DMS153 treated with DMSO at 0.1 percent for 48 hours (cell line): Measurements from ENCODE around the gene PYGB.
"Not testable (repeated sequence)": the region's sequence is repeated elsewhere in the genome, so short reads cannot be mapped to it uniquely, and the experiment has no call there.

Source experiments
- DNase-seq: peaks from one replicate; lab custom pipeline; 2025; ENCODE audit not compliant: unreplicated experiment; lab: John Stamatoyannopoulos, UW

Gene PYGB

GRCh38 chr20:25247518-25247955 lies 348 bp upstream of the PYGB start:
- DNase-seq = no peak

DNA sequence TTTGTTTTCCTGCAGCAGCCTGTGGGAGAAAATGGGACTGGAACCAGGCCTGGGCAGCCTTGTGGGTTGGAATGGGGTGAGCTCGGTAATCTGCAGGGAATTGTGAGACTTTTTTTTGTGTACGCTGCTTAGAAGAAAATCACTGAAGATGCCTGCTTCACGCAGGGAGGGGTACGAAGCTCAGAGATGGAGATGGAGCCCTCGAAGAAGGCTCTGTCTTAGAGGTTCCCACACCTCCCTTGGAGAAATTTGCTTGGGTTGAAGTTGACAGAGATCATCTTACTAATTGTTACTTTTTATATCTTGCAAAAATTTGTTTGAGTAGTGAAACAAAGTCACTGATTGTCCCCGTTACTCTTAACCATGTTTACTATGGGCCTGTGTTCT lies 894 bp downstream of the PYGB start:
- no peak for DNase-seq

DNA sequence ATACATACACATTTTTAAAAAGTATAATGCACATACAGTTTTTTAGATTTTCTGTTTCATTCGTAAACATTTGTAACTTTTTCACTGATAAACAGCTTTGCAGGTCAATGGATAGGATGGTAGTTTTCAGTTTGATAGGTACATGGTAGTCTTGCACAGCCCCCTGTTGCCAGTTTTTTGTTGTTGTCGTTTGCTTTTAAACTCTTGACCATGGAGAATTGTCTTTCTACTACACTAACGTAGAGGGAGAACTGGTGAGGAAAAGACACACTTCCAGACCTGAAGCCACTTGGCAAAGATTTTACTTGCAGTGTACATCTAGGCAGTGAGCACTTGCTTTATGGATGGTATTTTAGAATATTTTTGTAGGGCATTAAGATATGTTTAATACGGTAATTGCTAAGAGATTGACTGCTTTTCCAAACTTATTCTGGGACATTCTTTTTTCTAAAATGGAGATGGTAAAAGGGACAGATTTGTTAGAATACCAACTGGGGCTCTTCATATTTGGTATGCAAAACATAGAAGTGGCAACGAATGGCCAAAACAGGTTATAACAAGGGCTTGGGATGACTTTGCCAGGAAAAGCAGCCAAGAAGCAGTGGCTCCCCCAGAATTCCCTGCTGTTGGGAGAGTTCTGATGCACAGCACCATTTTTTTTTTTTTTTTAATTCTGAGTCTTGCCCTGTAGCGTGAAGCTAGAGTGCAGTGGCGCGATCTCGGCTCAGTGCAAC lies 1.5 kb downstream of the PYGB start:
- DNase-seq = no peak

GRCh38 chr20:25250508-25250907 lies 2.6 kb downstream of the PYGB start:
- no peak for DNase-seq

- no peak for DNase-seq
These were observed 3.1 kb downstream of the PYGB start for GRCh38 chr20:25251019-25251418.

DNA sequence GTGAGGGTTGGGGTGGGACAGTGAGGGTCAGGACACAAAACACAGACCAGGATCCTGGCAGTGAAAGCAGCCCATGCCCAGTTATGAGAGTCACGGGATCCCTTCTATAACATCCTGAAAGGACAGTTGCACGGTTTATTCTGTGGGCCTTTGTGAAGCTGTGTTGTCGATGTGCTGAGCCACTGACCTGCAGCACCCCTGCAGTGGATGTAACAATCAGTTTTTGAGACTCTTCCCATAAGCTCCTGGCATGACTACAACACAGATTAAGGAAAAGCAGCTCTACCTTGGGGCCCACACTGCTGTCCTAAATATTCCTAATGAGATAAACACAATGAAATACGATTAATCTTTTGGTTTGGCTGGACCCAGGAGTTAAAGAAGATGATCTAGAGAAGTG lies 3.7 kb downstream of the PYGB start:
- no peak for DNase-seq

DNA sequence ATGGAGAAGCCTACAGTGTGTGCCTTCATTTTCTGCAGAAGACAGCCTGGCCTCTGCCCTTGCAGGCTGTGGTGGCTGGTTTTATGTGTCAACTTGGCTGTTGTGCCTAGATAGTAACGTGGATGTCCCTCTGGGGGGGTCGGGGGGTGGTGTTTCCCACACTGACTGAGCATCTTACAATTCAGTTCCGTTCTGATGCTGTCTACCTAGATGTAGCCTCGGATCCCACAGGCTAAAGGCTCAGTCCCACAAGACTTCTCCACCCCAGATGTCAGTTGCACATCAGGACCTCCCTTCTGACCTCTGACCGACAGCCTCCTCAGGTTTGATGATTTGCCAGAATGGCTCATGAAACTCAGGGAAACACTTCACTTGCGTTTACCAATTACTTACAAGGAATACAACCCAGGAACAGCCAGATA lies 4.4 kb downstream of the PYGB start:
- no peak for DNase-seq

DNA sequence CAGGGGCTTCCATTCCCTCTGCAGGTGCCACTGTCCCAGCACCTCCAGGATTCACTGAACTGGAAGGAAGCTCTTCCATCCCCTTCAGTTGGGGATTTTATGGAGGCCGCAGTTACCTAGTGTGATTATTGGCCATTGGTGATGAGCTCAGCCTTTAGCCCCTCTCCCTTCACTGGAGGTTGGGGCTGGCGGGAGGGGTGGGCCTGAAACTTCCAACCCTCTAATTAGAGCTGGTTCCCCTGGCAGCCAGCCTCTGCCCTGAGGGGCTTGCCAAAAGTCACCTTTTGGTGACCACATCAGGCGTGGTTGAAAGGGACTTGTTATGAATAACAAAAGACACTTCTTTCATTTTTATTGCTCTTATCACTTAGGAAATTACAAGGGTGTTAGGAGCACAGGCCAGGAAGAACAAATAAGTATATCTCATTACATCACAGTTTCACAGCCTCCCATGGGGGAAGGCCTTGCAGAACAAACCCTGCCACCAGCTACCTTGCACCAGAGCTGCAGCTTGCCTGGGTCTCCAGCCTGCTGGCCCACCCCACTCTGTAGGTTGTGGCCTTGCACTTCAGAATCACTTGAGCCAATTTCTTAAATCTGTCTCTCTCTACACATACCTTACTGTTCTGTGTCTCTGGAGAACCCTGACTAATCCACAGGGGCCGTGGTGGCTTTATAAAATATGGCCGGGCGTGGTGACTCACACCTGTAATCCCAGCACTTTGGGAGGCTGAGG lies 5.0 kb downstream of the PYGB start:
- no peak for DNase-seq

DNA sequence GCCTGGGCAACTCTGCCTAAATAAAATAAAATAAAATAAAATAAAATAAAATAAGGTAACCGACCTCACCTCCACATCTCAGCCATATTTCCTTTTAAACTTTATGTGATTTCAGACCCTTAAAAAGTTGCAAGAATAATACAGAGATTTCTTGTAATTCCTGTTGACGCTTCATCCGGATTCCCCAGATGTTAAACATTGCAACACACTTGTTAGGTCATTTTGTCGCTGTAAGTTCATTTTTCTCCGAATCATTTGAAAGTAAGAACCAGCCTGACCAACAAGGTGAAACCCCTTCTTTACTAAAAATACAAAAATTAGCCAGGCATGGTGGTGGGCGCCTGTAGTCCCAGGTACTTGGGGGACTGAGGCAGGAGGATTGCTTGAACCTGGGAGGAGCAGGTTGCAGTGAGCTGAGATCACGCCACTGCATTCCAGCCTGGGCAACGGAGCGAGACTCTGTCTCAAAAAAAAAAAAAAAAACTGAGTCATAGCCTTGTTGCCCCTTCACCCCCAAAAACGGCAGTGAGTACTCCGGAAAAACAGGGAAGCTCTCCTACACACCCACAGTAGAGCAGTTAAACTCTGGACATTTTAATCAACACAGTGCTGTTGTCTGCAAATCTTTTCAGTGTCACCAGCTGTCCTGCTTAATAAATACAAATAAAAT lies 5.9 kb downstream of the PYGB start:
- no peak for DNase-seq

- no peak for DNase-seq
These were observed 6.7 kb downstream of the PYGB start for GRCh38 chr20:25254571-25254970.

DNA sequence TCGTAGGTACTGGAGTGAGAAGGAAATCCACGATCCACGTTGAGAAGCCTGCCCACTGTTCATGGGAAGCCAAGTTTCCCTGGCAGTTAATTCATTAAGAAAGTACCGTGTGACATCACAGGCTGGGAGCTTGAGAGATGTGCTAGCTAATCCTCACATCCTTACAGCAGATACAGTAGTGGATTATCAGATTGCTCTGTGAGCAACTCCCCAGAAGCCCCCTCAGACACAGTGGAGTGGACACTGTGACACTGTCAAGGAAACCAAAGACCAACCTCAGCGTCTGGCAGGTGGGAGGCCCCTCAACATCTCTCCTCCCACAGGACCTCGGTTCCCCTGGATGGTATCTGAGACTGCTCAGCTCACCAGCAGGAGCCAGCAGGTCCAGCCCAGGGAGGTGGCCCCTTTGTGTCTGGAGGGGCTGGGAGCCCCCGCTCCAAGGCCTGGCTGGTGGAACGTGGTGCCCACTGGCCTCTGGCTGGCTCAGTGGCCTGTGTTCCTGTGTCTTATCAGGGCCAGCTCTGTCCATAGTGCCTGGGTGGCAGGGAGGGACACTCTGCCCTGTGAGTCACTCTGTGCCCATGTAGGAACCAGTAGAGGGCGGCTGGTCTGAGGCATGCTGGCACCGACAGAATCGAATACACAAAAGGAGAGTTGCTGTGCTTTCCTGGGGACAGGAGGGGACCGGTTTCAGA lies 7.2 kb downstream of the PYGB start:
- no peak for DNase-seq

DNA sequence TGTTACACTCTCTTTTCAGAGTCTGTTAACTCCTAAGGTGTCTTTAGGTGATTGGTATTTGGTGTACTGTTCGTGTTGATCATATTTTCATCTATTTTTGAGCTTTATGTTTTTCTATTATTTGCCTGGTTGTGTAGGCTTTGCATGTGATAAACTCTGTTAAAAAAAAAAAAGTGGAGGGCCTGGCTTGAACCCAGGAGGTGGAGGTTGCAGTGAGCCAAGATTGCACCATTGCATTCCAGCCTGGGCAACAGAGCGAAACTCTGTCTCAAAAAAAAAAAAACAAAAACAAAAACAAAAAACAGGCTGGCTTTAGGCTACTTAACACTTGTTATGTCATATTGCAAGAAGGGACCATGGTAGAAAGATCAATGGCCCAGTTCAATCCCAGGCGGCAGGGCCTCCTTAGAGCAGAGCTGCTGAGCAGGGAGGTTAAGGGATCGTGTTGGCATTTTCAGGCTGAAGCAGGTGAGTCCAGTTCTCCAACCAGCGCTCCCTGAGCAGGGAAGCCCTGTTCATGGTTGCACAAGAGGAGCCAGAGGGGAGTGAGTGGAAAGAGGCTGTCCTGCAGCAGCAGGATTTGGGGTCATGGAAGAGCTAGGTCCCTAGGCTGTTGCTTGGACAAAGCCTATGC lies 8.5 kb downstream of the PYGB start:
- no peak for DNase-seq

DNA sequence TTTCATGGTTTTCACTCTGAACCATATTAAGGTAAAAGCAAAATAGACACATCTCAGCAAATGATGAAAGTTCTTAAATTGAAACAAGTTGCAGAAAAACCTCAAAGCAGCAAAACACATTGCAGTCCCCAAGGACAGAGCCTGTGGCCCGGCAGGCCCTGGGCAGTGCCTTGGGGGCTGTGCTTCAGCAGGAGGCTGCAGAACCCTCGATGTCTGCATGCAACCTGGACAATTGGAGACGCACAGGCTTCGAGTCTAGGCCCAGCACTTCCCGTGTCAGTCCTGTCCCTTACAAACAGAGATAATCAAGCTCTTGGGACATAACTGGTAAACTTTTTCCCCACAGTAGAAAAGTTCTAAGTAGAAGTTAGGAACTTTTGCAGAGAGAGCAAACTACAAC lies 9.2 kb downstream of the PYGB start:
- DNase-seq = no peak

GRCh38 chr20:25257756-25258475 lies 10.0 kb downstream of the PYGB start:
- DNase-seq = no peak

GRCh38 chr20:25258476-25258805 lies 10.6 kb downstream of the PYGB start:
- no peak for DNase-seq

- no peak for DNase-seq
These were observed 10.9 kb downstream of the PYGB start for GRCh38 chr20:25258828-25259227.

GRCh38 chr20:25259358-25259757 lies 11.5 kb downstream of the PYGB start:
- no peak for DNase-seq

- no peak for DNase-seq
These were observed 11.9 kb downstream of the PYGB start for GRCh38 chr20:25259788-25260254.

GRCh38 chr20:25260770-25261437 lies 13.0 kb downstream of the PYGB start:
- not testable (repeated sequence) for DNase-seq
